Measurements from ENCODE around the gene CIDEB. TPM values are rescaled to one million over a fixed set of nuclear protein-coding genes. Genes with fewer than 3 reads are reported as not detected.

The CIDEB gene
- total RNA-seq, 1 experiment from 2014 or later: 0.18 TPM

- peaks cover 3% of the 10 kb centered on the region; the same call in 1 of the 2 replicates for H3K4me1 ChIP-seq (ENCODE audit: control insufficient read depth, insufficient read depth, low read length)
- H3K27ac ChIP-seq (ENCODE audit: low read length): peak overlapping the region; percentile 84
- H3K4me3 ChIP-seq (ENCODE audit: low read depth in 2 of 2, low read length in 2 of 2): peak overlapping the region; percentile 81 to 82
- POLR2A ChIA-PET: no interaction called here
- intact Hi-C loops (cut with micrococcal nuclease; ENCODE audit: unreplicated experiment): no loop called here
- CTCF ChIA-PET: interaction anchor here (0.6 to 1.4 kb wide), 4 partner anchors 28 to 161 kb away, joined by 3 to 6 read pairs (median 4); partner anchors contain the start of gene TINF2
- H3K9me3 ChIP-seq (ENCODE audit: control insufficient read depth, insufficient read depth, low read depth, low read length): no peaks in the 10 kb centered on the region
- no TSS peak for BruUV-seq (replicated peaks)
- in situ Hi-C loops (cut with HindIII; ENCODE audit: low pct_unique_long_range_greater_than_20kb, low sequenced_read_pairs): no loop called here
- no peaks in the 10 kb centered on the region for H3K27me3 ChIP-seq (ENCODE audit: control insufficient read depth, insufficient read depth, low read length)
- ATAC-seq: peak; percentile 46
- no peaks in the 10 kb centered on the region for H3K36me3 ChIP-seq (ENCODE audit: control insufficient read depth, insufficient read depth, low read length)
- TF ChIP-seq, protein P1, sequence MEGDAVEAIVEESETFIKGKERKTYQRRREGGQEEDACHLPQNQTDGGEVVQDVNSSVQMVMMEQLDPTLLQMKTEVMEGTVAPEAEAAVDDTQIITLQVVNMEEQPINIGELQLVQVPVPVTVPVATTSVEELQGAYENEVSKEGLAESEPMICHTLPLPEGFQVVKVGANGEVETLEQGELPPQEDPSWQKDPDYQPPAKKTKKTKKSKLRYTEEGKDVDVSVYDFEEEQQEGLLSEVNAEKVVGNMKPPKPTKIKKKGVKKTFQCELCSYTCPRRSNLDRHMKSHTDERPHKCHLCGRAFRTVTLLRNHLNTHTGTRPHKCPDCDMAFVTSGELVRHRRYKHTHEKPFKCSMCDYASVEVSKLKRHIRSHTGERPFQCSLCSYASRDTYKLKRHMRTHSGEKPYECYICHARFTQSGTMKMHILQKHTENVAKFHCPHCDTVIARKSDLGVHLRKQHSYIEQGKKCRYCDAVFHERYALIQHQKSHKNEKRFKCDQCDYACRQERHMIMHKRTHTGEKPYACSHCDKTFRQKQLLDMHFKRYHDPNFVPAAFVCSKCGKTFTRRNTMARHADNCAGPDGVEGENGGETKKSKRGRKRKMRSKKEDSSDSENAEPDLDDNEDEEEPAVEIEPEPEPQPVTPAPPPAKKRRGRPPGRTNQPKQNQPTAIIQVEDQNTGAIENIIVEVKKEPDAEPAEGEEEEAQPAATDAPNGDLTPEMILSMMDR (IDR thresholded peaks at IDR 0.05): no peak
- TF ChIP-seq SIN3A (IDR thresholded peaks at IDR 0.05; ENCODE audit: borderline replicate concordance, insufficient read depth, low read depth, low read length) (no peak), TCF7L2 (IDR thresholded peaks at IDR 0.05; ENCODE audit: low read depth, low read length) (no peak), POLR2AphosphoS5 (IDR thresholded peaks at IDR 0.05; ENCODE audit: low read depth, low read length) (no peak)
- TF ChIP-seq, protein P2, sequence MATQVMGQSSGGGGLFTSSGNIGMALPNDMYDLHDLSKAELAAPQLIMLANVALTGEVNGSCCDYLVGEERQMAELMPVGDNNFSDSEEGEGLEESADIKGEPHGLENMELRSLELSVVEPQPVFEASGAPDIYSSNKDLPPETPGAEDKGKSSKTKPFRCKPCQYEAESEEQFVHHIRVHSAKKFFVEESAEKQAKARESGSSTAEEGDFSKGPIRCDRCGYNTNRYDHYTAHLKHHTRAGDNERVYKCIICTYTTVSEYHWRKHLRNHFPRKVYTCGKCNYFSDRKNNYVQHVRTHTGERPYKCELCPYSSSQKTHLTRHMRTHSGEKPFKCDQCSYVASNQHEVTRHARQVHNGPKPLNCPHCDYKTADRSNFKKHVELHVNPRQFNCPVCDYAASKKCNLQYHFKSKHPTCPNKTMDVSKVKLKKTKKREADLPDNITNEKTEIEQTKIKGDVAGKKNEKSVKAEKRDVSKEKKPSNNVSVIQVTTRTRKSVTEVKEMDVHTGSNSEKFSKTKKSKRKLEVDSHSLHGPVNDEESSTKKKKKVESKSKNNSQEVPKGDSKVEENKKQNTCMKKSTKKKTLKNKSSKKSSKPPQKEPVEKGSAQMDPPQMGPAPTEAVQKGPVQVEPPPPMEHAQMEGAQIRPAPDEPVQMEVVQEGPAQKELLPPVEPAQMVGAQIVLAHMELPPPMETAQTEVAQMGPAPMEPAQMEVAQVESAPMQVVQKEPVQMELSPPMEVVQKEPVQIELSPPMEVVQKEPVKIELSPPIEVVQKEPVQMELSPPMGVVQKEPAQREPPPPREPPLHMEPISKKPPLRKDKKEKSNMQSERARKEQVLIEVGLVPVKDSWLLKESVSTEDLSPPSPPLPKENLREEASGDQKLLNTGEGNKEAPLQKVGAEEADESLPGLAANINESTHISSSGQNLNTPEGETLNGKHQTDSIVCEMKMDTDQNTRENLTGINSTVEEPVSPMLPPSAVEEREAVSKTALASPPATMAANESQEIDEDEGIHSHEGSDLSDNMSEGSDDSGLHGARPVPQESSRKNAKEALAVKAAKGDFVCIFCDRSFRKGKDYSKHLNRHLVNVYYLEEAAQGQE (IDR thresholded peaks at IDR 0.05; ENCODE audit: insufficient read depth in 1 of 2, low read depth in 2 of 2, low read length in 1 of 2): no peak
- no peak for DNase-seq (ENCODE audit: low read depth, low spot score)
Observed at GRCh38 chr14:24270537-24271133, 37.1 kb downstream of the CIDEB start.

GRCh38 chr14:24269910-24270536, 37.8 kb downstream of the CIDEB start:
- intact Hi-C loops (cut with micrococcal nuclease; ENCODE audit: unreplicated experiment): no loop called here
- DNase-seq (ENCODE audit: low read depth, low spot score): no peak
- Histone ChIP-seq H3K4me1 (ENCODE audit: control insufficient read depth, insufficient read depth, low read length) (peaks cover 3% of the 10 kb centered on the region; the same call in 1 of the 2 replicates), H3K36me3 (ENCODE audit: control insufficient read depth, insufficient read depth, low read length) (no peaks in the 10 kb centered on the region), H3K27me3 (ENCODE audit: control insufficient read depth, insufficient read depth, low read length) (no peaks in the 10 kb centered on the region), H3K9me3 (ENCODE audit: control insufficient read depth, insufficient read depth, low read depth, low read length) (no peaks in the 10 kb centered on the region), H3K27ac (ENCODE audit: low read length) (no peak overlapping the region), H3K4me3 (ENCODE audit: low read depth in 2 of 2, low read length in 2 of 2) (no peak overlapping the region)
- POLR2A ChIA-PET: no interaction called here
- in situ Hi-C loops (cut with HindIII; ENCODE audit: low pct_unique_long_range_greater_than_20kb, low sequenced_read_pairs): no loop called here
- CTCF ChIA-PET: interaction anchor here (1.4 kb wide), 1 partner anchor 37 kb away, joined by 4 read pairs; no protein-coding TSS in a partner anchor
- BruUV-seq (replicated peaks): TSS peak; percentile 82
- ATAC-seq: no peak
- TF ChIP-seq, protein P2 (IDR thresholded peaks at IDR 0.05; ENCODE audit: insufficient read depth in 1 of 2, low read depth in 2 of 2, low read length in 1 of 2): no peak
- TF ChIP-seq SIN3A (IDR thresholded peaks at IDR 0.05; ENCODE audit: borderline replicate concordance, insufficient read depth, low read depth, low read length) (no peak), TCF7L2 (IDR thresholded peaks at IDR 0.05; ENCODE audit: low read depth, low read length) (no peak), POLR2AphosphoS5 (IDR thresholded peaks at IDR 0.05; ENCODE audit: low read depth, low read length) (no peak)
- TF ChIP-seq, protein P1 (IDR thresholded peaks at IDR 0.05): no peak
